Lower leg skin (tissue), 4 donors: ENCODE data around the gene ZNF511. TPM values are rescaled to one million over a fixed set of nuclear protein-coding genes. Genes with fewer than 3 reads are reported as not detected.

Experiments used
- DNase-seq, 2 donors: peaks; one replicate each; pipeline ENCODE4 v3.0.0-alpha.2; 2019; ENCODE audit warnings: low spot score in 2 of 2
- H3K4me3 ChIP-seq: fragments of 200-600 bp; sonication (generic); 2 replicates; pipeline ENCODE4 v1.5.1; 2017; ENCODE audit warnings: mild to moderate bottlenecking, low read depth; ENCODE audit not compliant: poor library complexity, severe bottlenecking
- CTCF ChIP-seq, 3 donors: fragments of 450-650 bp; IDR thresholded peaks; one replicate each; pipeline ENCODE4 v1.5.1; 2016; ENCODE audit warnings: antibody characterized with exemption in 3 of 3, mild to moderate bottlenecking in 3 of 3, moderate library complexity in 2 of 3
- POLR2A ChIP-seq, 2 donors: fragments of 450-650 bp; IDR thresholded peaks; one replicate each; pipeline ENCODE4 v1.6.1; 2016 to 2017; ENCODE audit warnings: antibody characterized with exemption in 2 of 2, mild to moderate bottlenecking in 1 of 2, moderate library complexity in 1 of 2
- WGBS, 2 donors: methylation state at CpG; one replicate each; pipeline ENCODE4 v1.1.5; 2018; 5-methylcytosine and 5-hydroxymethylcytosine counted together
- intact Hi-C: fragments of 100-400 bp; cut with DNase I; formaldehyde crosslinking; loops from one replicate; pipeline ENCODE4 v1.15.0; 2023; ENCODE audit warnings: low total_unique reads
- total RNA-seq, 4 donors: library from RNA; depleted of rRNA; stranded (reverse); fragments of >200 nt; gene quantifications; one replicate each; pipeline ENCODE4 v1.1.0, GENCODE V29; 2016

ZNF511 gene
- total RNA-seq, 4 donors from 2014 or later: 15.8 to 30.3 (median 22.0) TPM

GRCh38 chr10:133327651-133328357 lies 19.1 kb downstream of the ZNF511 start:
- H3K4me3 ChIP-seq: no peak overlapping the region
- no peak for DNase-seq
- WGBS, 2 donors: 51 to 53% methylated on average over 9 to 10 of the region's 12 CpGs
- intact Hi-C loops: no loop called here
- TF ChIP-seq CTCF (IDR thresholded peaks at IDR 0.05) (no peak), POLR2A (IDR thresholded peaks at IDR 0.05) (no peak)

GRCh38 chr10:133328358-133329343 lies 19.9 kb downstream of the ZNF511 start:
- no peak overlapping the region for H3K4me3 ChIP-seq
- no peak for TF ChIP-seq POLR2A (IDR thresholded peaks at IDR 0.05)
- no peak for TF ChIP-seq CTCF (IDR thresholded peaks at IDR 0.05)
- intact Hi-C loops: no loop called here
- no peak for DNase-seq
- 73 to 84% methylated on average over 10 to 12 of the region's 15 CpGs for WGBS, 2 donors

- intact Hi-C loops: loop anchor here (10.0 kb wide), 1 partner anchor 195 kb away; the partner anchor contains the start of gene CYP2E1
- 9% methylated on average over 37 of the region's 37 CpGs for WGBS, 2 donors
- TF ChIP-seq POLR2A (IDR thresholded peaks at IDR 0.05) (no peak), CTCF (IDR thresholded peaks at IDR 0.05) (no peak)
- DNase-seq: peak; percentile 71 to 96
- H3K4me3 ChIP-seq: no peak overlapping the region
These were observed 20.9 kb downstream of the ZNF511 start for GRCh38 chr10:133329491-133330202.

- TF ChIP-seq CTCF (IDR thresholded peaks at IDR 0.05) (no peak), POLR2A (IDR thresholded peaks at IDR 0.05) (no peak)
These were observed 24.4 kb downstream of the ZNF511 start for GRCh38 chr10:133332936-133333699.

More at GRCh38 chr10:133332936-133333699, 24.4 kb downstream of the ZNF511 start:
- H3K4me3 ChIP-seq: no peak overlapping the region
- intact Hi-C loops: loop anchor here (10.0 kb wide), 1 partner anchor 192 kb away; the partner anchor contains the start of gene CYP2E1
- WGBS, 2 donors: 76 to 84% methylated on average over 30 of the region's 30 CpGs
- DNase-seq: no peak
